H9 (cell line): ENCODE measurements around the gene LOXHD1. TPM values are rescaled to one million over a fixed set of nuclear protein-coding genes. Genes with fewer than 3 reads are reported as not detected.

Experiments
- DNase-seq: peaks from one replicate; pipeline ENCODE4 v3.0.0-alpha.2; 2017
- H2AFZ ChIP-seq: one replicate; pipeline ENCODE4 v1.6.1; 2013; ENCODE audit warnings: mild to moderate bottlenecking, low read length, control low read depth, moderate library complexity
- H2AK5ac ChIP-seq: 2 replicates; pipeline ENCODE4 v1.6.1; 2013; ENCODE audit warnings: low read length, control low read depth, mixed read lengths; ENCODE audit not compliant: insufficient read length
- H2BK120ac ChIP-seq: one replicate; pipeline ENCODE4 v1.6.1; 2013; ENCODE audit warnings: low read depth, mild to moderate bottlenecking, low read length, control low read depth, inconsistent platforms; ENCODE audit not compliant: poor library complexity, severe bottlenecking
- H2BK12ac ChIP-seq: 2 replicates; pipeline ENCODE4 v1.6.1; 2013; ENCODE audit warnings: low read length, control low read depth, mixed read lengths, low read depth; ENCODE audit not compliant: insufficient read length
- H2BK15ac ChIP-seq: 2 replicates; pipeline ENCODE4 v1.6.1; 2013; ENCODE audit warnings: low read depth, low read length, control low read depth
- H2BK20ac ChIP-seq: one replicate; pipeline ENCODE4 v1.6.1; 2013; ENCODE audit warnings: low read depth, mild to moderate bottlenecking, low read length, control low read depth, inconsistent platforms; ENCODE audit not compliant: poor library complexity, severe bottlenecking
- H2BK5ac ChIP-seq: 2 replicates; pipeline ENCODE4 v1.6.1; 2013; ENCODE audit warnings: low read length, control low read depth, mixed read lengths; ENCODE audit not compliant: insufficient read length
- H3K14ac ChIP-seq: 2 replicates; pipeline ENCODE4 v1.6.1; 2013; ENCODE audit warnings: low read length, control low read depth; ENCODE audit not compliant: insufficient read depth
- H3K18ac ChIP-seq: 2 replicates; pipeline ENCODE4 v1.6.1; 2013; ENCODE audit warnings: low read depth, mild to moderate bottlenecking, mixed read lengths, low read length, control low read depth; ENCODE audit not compliant: insufficient read length
- H3K23ac ChIP-seq: 2 replicates; pipeline ENCODE4 v1.6.1; 2013; ENCODE audit warnings: low read length, control low read depth, mixed read lengths, low read depth; ENCODE audit not compliant: insufficient read length
- H3K23me2 ChIP-seq: 2 replicates; pipeline ENCODE4 v1.6.1; 2013; ENCODE audit warnings: low read depth, mild to moderate bottlenecking, mixed read lengths, low read length, control low read depth; ENCODE audit not compliant: insufficient read length, poor library complexity, severe bottlenecking
- H3K27ac ChIP-seq: 2 replicates; pipeline ENCODE4 v1.5.1; 2013; ENCODE audit warnings: low read length, control low read depth, mixed read lengths, low read depth; ENCODE audit not compliant: insufficient read length
- H3K27me3 ChIP-seq: 2 replicates; pipeline ENCODE4 v1.6.1; 2013; ENCODE audit warnings: low read length, control low read depth, inconsistent platforms; ENCODE audit not compliant: insufficient read depth
- H3K4ac ChIP-seq: 2 replicates; pipeline ENCODE4 v1.6.1; 2013; ENCODE audit warnings: low read depth, mild to moderate bottlenecking, control low read depth, inconsistent platforms, low read length, moderate library complexity
- H3K4me1 ChIP-seq: 2 replicates; pipeline ENCODE4 v1.6.1; 2013; ENCODE audit warnings: low read length, control low read depth, inconsistent platforms; ENCODE audit not compliant: insufficient read depth
- H3K4me2 ChIP-seq: 2 replicates; pipeline ENCODE4 v1.6.1; 2013; ENCODE audit warnings: low read length, control low read depth, mixed read lengths; ENCODE audit not compliant: insufficient read length, insufficient read depth
- H3K56ac ChIP-seq: 2 replicates; pipeline ENCODE4 v1.6.1; 2013; ENCODE audit warnings: low read depth, mild to moderate bottlenecking, mixed read lengths, low read length, control low read depth; ENCODE audit not compliant: insufficient read length
- H3K79me1 ChIP-seq: 2 replicates; pipeline ENCODE4 v1.6.1; 2013; ENCODE audit warnings: low read depth, mild to moderate bottlenecking, moderate library complexity, low read length, control low read depth, inconsistent platforms; ENCODE audit not compliant: insufficient read depth, poor library complexity, severe bottlenecking
- H3K79me2 ChIP-seq: 2 replicates; pipeline ENCODE4 v1.6.1; 2013; ENCODE audit warnings: low read length, control low read depth, inconsistent platforms; ENCODE audit not compliant: insufficient read depth
- H3K9ac ChIP-seq: 2 replicates; pipeline ENCODE4 v1.6.1; 2013; ENCODE audit warnings: low read length, control low read depth, mixed read lengths; ENCODE audit not compliant: insufficient read length; ENCODE audit errors: extremely low read depth
- H3K9me3 ChIP-seq: one replicate; pipeline ENCODE4 v1.6.1; 2013; ENCODE audit warnings: low read depth, low read length, inconsistent platforms; ENCODE audit not compliant: control insufficient read depth
- H3T11ph ChIP-seq: one replicate; pipeline ENCODE4 v1.6.1; 2013; ENCODE audit warnings: mild to moderate bottlenecking, low read length, control low read depth, inconsistent platforms
- H4K20me1 ChIP-seq: one replicate; pipeline ENCODE4 v1.6.1; 2013; ENCODE audit not compliant: control insufficient read depth, insufficient read length, insufficient read depth
- H4K5ac ChIP-seq: 2 replicates; pipeline ENCODE4 v1.6.1; 2013; ENCODE audit warnings: low read depth, mild to moderate bottlenecking, mixed read lengths, low read length, control low read depth; ENCODE audit not compliant: insufficient read length
- H4K8ac ChIP-seq: replicated peaks from 2 replicates; pipeline ENCODE4 v1.6.1; 2013; ENCODE audit warnings: low read length, control low read depth, mixed read lengths, low read depth; ENCODE audit not compliant: insufficient read length
- H4K91ac ChIP-seq: 2 replicates; pipeline ENCODE4 v1.6.1; 2013; ENCODE audit warnings: low read depth, mild to moderate bottlenecking, moderate library complexity, mixed read lengths, low read length, control low read depth; ENCODE audit not compliant: insufficient read length
- H3K27ac Mint-ChIP-seq, 3 experiments: 2 replicates in 2 of 3; 3 replicates in 1 of 3; pipeline ENCODE4 v1.8.0; 2020 to 2021; ENCODE audit warnings: mixed read lengths in 3 of 3, mild to moderate bottlenecking in 1 of 3, moderate library complexity in 1 of 3
- H3K27me3 Mint-ChIP-seq: 2 replicates; pipeline ENCODE4 v1.8.0; 2021; ENCODE audit warnings: low read depth, mild to moderate bottlenecking, moderate library complexity, mixed read lengths
- H3K36me3 Mint-ChIP-seq, 3 experiments: 2 replicates in 2 of 3; 3 replicates in 1 of 3; pipeline ENCODE4 v1.8.0; 2020 to 2021; ENCODE audit warnings: low read depth in 3 of 3, mixed read lengths in 3 of 3; ENCODE audit not compliant: insufficient read depth in 1 of 3
- H3K4me1 Mint-ChIP-seq, 2 experiments: 2 replicates each; pipeline ENCODE4 v1.8.0; 2020; ENCODE audit warnings: mixed read lengths in 2 of 2
- H3K4me3 Mint-ChIP-seq, 2 experiments: 2 replicates in 1 of 2; 3 replicates in 1 of 2; pipeline ENCODE4 v1.8.0; 2020 to 2021; ENCODE audit warnings: mild to moderate bottlenecking in 2 of 2, mixed read lengths in 2 of 2, moderate library complexity in 1 of 2
- H3K9me3 Mint-ChIP-seq, 2 experiments: 2 replicates in 1 of 2; 3 replicates in 1 of 2; pipeline ENCODE4 v1.8.0; 2020; ENCODE audit warnings: mild to moderate bottlenecking in 2 of 2, mixed read lengths in 2 of 2, moderate library complexity in 1 of 2
- CTCF ChIP-seq: fragments of 200-600 bp; sonication (generic); conservative IDR thresholded peaks from 3 replicates; pipeline ENCODE4 v1.8.0; 2021; ENCODE audit warnings: antibody characterized with exemption, mild to moderate bottlenecking
- WGBS: extraction: QIAGEN DNeasy Blood & Tissue Kit; methylation state at CpG from one replicate; pipeline ENCODE4 v1.1.7; 2013; ENCODE audit warnings: missing lambda C conversion rate, low lambda C conversion rate, mixed read lengths; ENCODE audit not compliant: insufficient read length; ENCODE audit errors: extremely low coverage; 5-methylcytosine and 5-hydroxymethylcytosine counted together
- total RNA-seq: library from RNA; stranded (reverse); gene quantifications from 2 replicates; pipeline ENCODE4 v1.2.1, GENCODE V29; 2021

Gene LOXHD1
- total RNA-seq, 1 experiment from 2014 or later, result 0.07 TPM

DNA sequence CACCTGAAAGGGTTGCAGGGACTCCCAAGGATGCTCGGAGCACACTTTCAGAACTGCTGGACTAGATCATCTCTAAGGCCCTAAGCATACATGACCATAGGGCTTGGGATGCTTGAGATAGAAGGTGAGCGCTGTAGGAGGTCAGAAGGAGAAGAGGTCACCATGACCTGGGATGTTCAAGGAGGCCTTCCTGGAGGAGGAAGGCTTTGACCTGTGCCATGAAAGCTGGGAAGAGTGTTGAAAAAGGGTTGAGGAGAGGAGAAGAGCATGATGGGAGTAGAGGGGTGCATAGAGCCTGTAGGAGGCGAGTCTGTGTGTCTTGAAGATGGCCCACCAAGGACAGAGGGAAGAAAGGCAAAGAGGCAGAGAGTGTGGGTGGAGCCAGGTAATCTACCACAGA lies 222.4 kb downstream of the LOXHD1 start:
- Histone ChIP-seq H3K14ac (no peak overlapping the region), H2BK5ac (no peak overlapping the region), H3K9me3 (no peaks in the 10 kb centered on the region), H2BK120ac (no peak overlapping the region), H3K18ac (no peak overlapping the region), H2BK12ac (no peak overlapping the region), H4K20me1 (no peaks in the 10 kb centered on the region), H4K91ac (no peak overlapping the region), H3K27me3 (no peaks in the 10 kb centered on the region), H4K5ac (no peak overlapping the region), H2AFZ (no peak overlapping the region), H3K79me1 (no peaks in the 10 kb centered on the region), H2AK5ac (no peak overlapping the region), H3K23ac (no peak overlapping the region), H3T11ph (no peak overlapping the region), H2BK15ac (no peak overlapping the region), H3K23me2 (no peaks in the 10 kb centered on the region), H3K79me2 (no peaks in the 10 kb centered on the region), H3K4ac (no peak overlapping the region), H2BK20ac (no peak overlapping the region), H3K4me2 (no peak overlapping the region), H4K8ac (no peak overlapping the region), H3K9ac (no peak overlapping the region), H3K27ac (no peak overlapping the region), H3K4me1 (peaks cover 3% of the 10 kb centered on the region; the same call in 1 of the 2 replicates), H3K56ac (no peak overlapping the region)
- Mint-ChIP-seq H3K36me3 (no peaks in the 10 kb centered on the region; a peak in 2 of 7 replicates), H3K4me3 (no peak overlapping the region), H3K4me1 (peaks cover 28 to 41% of the 10 kb centered on the region in 2 experiments), H3K27ac (no peak overlapping the region), H3K9me3 (no peaks in the 10 kb centered on the region), H3K27me3 (no peaks in the 10 kb centered on the region; the same call in 1 of the 2 replicates)
- no peak for DNase-seq
- WGBS, result no CpG with 5 or more reads among the region's 3 CpGs
- TF ChIP-seq CTCF, result no peak
